IPS-11a (cell line): ENCODE measurements around the gene IQCH.
"Not testable (repeated sequence)": the region's sequence is repeated elsewhere in the genome, so short reads cannot be mapped to it uniquely, and the experiment has no call there.

Experiments used
- H3K4me3 ChIP-seq: one replicate; pipeline ENCODE4 v1.5.1; 2013; ENCODE audit warnings: low read depth, low read length, control low read depth

The IQCH gene

GRCh38 chr15:67422296-67422695, 167.7 kb downstream of the IQCH start:
- no peak overlapping the region for H3K4me3 ChIP-seq

- H3K4me3 ChIP-seq: no peak overlapping the region
Measured at GRCh38 chr15:67433495-67434099, 179.0 kb downstream of the IQCH start.

- not testable (repeated sequence) for H3K4me3 ChIP-seq
Measured at GRCh38 chr15:67436351-67437250, 182.0 kb downstream of the IQCH start.

- H3K4me3 ChIP-seq: no peak overlapping the region
Measured at GRCh38 chr15:67444100-67444499, 189.5 kb downstream of the IQCH start.

- H3K4me3 ChIP-seq: no peak overlapping the region
Measured at GRCh38 chr15:67446449-67446848, 191.9 kb downstream of the IQCH start.

DNA sequence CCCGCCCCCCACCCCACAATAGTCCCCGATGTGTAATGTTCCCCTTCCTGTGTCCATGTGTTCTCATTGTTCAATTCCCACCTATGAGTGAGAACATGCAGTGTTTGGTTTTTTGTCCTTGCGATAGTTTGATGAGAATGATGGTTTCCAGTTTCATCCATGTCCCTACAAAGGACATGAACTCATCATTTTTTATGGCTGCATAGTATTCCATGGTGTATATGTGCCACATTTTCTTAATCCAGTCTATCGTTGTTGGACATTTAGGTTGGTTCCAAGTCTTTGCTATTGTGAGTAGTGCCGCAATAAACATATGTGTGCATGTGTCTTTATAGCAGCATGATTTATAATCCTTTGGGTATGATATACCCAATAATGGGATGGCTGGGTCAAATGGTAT, 193.8 kb downstream of the IQCH start:
- not testable (repeated sequence) for H3K4me3 ChIP-seq

DNA sequence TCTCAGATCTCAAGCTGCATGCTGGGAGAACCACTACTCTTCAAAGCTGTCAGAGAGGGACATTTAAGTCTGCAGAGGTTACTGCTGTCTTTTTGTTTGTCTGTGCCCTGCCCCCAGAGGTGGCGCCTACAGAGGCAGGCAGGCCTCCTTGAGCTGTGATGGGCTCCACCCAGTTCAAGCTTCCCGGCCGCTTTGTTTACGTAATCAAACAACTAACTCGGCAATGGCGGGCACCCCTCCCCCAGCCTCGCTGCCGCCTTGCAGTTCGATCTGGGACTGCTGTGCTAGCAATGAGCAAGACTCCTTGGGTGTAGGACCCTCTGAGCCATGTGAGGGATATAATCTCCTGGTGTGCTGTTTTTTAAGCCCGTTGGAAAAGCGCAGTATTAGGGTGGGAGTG, 199.1 kb downstream of the IQCH start:
- not testable (repeated sequence) for H3K4me3 ChIP-seq

DNA sequence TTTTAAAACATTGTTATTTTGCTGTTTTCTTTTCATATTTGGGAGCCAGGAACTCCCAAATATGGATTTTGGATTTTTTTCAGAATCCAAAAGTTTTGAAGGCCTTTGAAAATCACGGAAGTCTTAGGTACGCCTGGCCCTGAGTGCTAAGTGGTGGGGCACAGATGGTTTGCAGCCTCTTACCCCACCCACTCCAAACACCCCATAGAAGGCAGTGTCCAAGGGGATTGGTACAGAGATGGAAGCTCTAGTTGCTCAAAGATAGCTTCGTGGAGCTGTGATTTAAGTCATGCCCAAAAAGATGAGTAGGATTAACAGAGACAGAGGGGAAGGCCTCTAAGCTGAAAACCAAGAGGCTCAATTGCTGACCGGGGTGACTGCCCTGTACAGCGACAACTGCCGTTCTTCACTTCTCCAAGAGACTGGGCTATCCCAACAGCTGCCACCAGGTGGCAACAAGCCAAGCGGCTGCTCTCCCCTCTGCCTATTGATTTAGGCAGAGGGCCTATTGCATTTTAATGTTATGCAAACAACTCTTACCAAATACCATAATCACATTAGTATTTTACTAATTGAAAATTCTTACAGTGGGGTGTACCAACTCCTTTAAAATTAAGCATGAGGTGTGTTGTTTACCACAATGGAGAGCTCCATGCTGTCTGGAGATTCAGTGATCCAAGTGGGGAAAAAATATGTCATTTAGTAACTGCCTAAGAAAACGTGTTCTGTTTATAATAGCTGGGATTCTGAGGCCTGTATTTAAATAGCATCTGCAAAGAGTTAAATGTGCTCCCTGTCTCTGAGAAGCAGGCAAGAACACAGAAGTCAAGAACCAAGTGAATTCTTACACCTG, 202.3 kb downstream of the IQCH start:
- H3K4me3 ChIP-seq: no peak overlapping the region

- no peak overlapping the region for H3K4me3 ChIP-seq
Measured at GRCh38 chr15:67458331-67459029, 203.9 kb downstream of the IQCH start.

DNA sequence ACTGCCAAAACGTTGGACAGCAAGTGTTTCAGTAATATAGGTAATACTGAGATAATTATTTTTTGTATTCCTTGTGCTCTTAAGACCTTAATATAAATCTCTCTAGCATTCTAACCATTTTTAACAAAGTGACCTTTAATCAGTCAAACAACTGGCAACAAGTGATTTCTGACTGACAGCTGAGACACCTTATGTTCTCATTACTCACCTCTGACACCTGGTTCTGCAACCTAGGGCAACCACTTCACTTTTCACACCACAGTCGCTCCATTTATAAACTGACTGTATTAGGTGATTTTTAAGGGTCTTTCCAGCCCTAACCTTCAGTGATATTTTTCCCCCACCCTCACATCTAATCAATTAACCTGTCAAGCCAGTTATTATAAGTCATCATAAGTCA, 205.9 kb downstream of the IQCH start:
- no peak overlapping the region for H3K4me3 ChIP-seq

- no peak overlapping the region for H3K4me3 ChIP-seq
Measured at GRCh38 chr15:67461735-67462134, 207.1 kb downstream of the IQCH start.

GRCh38 chr15:67462875-67463274, 208.3 kb downstream of the IQCH start:
- H3K4me3 ChIP-seq: no peak overlapping the region

GRCh38 chr15:67463488-67463887, 208.9 kb downstream of the IQCH start:
- no peak overlapping the region for H3K4me3 ChIP-seq

DNA sequence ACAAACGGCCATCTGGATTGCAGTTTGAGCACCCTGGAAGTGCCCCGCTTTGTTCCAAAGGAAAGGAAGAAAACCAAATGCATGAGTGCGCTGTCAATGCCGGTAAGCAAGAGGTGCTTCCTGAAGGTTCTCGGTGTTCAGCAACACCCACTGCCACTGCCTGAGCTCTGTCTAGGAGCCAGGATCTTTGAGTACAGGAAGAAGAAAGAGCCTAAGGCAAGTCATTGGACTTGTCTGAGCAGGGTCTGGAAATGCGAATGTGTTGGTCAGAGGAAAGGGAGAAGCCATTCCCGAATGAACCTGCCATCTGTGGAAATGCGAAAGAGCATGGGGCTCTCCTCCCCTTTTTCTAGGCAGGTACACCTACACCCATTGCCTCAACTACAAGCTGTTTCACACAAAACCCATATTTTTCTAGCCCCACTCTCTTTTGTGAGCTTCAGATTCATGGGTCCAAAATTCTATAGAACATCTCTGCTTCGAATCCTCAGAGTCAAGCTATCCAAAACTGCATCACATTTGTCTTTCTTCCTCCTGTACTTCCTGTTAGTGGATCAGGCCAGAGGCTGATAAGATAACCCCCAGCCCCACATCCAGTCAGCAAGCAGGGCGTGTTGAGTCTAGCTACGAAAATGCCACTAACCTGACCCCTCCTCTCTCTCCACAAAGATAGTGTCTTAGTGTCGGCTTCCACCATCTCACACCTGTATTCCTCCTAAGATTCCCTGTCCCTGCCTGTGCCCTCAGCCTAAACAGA, 210.8 kb downstream of the IQCH start:
- H3K4me3 ChIP-seq: no peak overlapping the region

GRCh38 chr15:67468416-67468815, 213.8 kb downstream of the IQCH start:
- no peak overlapping the region for H3K4me3 ChIP-seq

DNA sequence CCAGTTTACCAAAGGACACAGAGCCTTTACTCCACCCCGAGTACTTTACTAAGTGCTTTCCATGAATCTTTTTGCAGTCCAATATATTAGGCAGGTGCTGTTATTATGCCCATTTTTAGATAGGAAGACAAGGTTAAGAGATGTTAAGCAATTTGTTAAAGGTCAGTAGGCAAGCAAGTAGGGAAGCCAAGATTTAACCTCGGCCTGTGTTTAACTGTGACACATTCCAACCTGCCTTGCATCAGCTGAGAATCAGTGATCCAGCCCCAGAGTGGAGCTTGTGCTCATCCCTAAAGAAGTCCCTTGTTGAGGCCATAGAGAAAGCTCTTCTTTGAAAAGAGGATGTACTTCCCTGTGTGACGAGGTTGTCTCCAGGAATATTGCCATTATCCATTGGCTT, 215.1 kb downstream of the IQCH start:
- no peak overlapping the region for H3K4me3 ChIP-seq

GRCh38 chr15:67472957-67473356, 218.4 kb downstream of the IQCH start:
- no peak overlapping the region for H3K4me3 ChIP-seq

GRCh38 chr15:67474405-67475110, 220.0 kb downstream of the IQCH start:
- no peak overlapping the region for H3K4me3 ChIP-seq

- H3K4me3 ChIP-seq: no peak overlapping the region
Measured at GRCh38 chr15:67479781-67480505, 225.4 kb downstream of the IQCH start.
